Measurements from ENCODE around the gene UMAD1.

Gene UMAD1

DNA sequence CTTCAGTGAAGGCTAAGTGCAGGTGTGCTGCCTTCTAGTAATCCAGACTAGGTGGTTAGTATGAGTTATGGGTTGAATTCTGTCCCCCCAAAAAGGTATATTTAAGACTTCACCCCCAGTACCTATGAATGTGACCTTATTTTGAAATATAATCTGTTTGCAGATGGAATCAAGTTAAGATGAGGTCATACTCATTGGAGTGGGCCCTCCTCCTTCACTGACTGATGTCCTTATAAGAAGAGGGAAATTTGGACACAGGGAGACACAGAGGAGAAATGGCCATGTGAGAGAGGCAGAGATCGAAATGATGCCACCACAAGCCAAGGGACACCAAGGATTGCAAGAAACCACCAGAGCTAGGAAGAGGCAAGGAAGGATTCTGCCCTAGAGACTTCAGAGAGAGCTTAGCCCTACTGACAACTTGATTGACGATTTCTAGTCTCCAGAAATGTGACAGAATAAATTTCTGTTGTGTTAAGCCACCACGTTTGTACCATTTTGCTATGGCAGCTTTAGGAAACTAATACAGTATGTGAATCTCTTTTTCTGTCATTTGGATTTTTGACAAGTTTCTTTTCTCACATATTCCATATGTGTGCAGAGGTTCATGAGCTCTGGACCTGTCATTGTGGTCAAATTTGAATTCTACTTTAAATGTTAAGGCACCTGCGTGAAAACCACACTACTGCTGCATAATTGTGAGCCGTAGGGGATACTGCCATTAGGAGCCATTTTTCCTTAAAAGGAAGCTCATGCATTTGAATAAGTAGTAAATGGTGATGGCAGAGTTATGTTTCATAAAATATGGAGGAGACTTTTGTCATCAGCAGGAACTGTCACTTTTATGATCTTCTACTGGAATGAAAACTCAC lies 80.4 kb downstream of the UMAD1 start:
- no peak for DNase-seq (ENCODE audit: low read depth)

DNA sequence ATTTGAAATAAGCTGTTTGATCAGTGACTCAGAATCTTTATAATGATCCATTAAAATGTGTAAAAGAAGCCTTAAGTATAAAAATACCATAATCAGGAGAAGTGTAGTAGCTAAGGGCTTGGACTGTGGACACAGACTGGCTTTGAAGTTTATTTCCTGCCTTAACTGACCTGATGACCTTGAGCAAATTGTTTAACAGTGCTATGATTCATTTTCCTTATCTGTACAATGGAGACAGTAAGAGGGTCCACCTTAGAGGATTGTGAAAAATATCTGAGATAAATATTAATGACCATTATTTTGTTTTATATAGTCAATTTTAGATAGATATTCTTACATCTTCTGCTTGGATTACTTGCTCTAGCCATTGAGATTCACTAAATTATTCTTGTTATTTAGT lies 91.2 kb downstream of the UMAD1 start:
- DNase-seq (ENCODE audit: low read depth), result no peak

DNA sequence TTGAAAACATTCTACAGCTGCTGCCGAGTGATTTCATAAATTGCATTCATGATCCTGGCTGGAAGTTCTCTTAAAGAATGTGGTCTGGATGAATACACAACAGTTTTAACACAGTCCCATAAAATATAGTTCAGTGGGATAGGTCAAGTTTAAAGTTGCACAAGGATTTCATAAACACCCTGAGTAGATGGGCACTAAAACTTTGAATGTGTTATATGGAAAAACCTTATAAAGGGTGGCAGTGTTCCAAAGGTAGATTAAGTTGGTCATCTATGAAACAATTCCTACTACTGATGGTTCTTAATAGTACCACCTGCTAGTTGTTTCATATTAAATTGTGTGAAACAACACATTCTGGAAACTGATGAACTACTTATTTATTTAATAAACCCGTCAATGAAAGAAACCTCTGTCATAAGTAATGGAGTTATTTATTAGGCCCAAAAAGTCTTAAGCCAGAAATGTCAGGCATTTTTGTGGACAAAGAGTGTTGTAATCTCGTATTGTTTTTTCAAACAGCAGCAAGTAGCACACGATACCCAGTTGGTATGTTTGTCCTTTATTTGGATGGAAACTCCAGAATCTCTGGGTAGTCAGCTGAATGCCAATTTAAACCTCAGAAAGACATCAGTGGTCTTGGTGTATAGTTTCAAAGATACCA lies 92.2 kb downstream of the UMAD1 start:
- peak; percentile 70 for DNase-seq (ENCODE audit: low read depth)

DNA sequence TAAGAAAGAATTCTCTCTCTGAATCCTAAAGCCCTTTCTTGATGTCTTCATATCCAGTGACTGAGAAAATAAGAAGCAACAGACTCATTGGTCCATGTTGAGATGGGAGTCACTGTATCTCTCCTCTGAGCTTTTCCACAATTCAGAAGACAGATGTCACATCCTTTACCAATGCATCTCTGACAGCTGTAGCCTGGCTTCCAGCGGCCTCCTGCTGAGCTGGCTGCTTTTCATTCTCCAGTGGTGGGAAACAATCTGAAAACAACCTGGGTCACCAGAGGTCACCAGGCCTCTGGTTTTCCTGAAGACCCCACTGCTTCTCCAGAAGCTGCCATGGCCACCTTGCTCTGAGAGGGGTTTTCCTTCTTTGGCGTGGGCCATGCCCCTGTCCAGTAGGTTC lies 96.1 kb downstream of the UMAD1 start:
- no peak for DNase-seq (ENCODE audit: low read depth)

DNA sequence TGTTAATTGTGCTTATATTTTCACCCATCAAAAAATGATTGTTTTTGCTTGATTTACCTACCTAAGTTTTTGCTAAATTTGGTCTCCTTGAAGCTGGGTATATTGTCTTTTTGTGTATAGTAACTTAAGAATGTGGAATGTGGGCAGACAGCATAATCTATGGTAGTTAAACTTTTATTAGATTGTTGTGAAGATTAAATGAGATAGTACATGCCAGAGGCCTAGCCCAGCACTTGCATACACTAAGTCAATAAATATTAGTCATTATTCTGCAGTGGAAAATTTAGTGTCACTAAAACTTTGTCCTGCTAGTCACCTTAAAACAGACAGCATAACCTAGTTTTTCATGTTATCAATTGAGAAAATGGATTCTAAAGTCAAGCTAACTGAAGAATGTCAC lies 97.1 kb downstream of the UMAD1 start:
- DNase-seq (ENCODE audit: low read depth), result no peak

DNA sequence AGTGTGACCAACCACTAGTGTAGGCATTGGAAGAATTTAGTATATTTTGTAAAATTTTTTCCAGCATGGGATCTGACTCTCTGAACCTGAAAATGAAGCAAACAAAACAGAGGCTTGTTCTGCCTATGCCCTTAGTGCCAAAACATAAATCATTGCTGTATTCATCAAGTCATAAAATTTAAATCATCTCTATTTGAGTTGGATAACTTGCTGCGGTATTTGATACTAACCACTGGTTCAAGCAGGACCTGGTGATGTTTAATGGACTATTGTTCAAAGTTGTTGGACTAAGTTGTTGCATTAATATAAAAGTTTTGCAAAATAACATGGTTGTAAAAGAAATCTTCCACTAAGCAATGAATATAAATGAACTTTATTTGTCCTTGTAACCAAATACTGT lies 97.6 kb downstream of the UMAD1 start:
- no peak for DNase-seq (ENCODE audit: low read depth)

DNA sequence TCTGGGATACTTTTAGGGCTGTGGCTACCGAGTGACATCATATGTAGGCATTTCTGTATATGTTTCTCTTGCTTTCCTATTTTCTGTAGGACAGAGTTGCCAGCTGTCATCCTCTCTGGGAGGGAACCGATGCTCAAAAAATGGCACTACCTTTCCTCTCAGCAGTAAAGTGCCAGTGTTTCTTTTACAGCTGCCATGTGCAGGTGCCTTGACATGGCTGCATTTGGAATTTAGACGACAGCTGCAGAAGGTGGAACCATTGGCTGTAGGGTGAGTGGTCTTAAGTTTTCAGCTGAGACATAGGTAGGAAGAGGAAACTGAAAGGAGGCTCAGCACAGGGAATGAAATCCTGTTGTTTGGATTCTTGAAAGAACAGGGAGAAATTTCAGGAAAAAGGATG lies 98.1 kb downstream of the UMAD1 start:
- DNase-seq (ENCODE audit: low read depth), result no peak

DNA sequence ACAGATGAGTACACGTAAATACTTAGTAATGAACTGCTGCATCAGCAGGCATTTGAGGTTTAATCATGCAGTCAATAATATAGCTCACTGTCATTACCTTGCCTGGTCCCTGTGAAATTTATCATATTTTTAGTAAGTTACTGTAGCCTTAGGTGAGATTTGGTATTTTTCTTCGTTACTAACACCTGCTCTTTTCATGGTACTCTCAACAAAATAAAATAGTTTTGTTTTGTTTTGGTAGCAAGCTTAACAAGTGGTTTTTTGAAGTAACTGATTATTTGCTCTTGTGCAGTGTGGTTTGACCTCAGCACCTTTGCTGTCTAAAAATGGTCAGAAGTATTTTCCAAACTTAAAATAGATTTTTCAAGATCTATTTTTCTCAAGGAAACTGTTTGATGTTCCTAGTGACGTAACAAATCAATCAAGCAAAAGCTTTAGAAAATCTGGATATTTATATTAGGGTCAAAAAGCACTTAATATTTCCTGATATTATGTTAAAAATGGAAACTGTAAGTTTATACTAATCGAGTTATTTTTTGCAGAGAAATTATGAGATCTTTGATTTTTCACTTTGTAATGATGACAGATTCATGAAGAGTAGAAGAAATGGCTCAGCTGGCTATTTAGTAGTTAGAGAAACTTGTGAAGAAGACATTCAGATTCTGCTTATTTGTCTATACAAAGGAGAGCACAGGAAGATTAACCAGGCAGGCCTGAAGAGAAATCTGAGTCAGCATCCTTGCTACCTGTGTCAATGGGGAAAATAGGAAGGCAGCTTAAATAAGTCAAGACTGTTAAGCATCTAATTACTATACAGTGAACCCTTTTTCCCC lies 98.9 kb downstream of the UMAD1 start:
- DNase-seq (ENCODE audit: low read depth), result no peak

DNA sequence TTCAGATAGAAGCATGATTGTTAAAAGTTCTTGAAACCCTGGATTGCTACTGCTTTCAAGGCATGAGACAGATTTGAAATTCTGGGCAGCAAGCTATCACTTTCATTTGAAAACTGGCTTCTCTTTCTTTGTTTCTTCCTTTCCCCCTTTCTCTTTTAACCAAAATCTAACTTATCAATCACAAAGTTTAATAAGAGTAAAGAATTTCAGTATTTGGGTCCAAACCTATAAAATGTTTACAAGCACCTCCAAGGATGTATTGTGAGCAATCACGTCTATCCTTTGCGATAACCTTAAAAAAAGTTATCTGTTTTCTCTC lies 99.4 kb downstream of the UMAD1 start:
- no peak for DNase-seq (ENCODE audit: low read depth)

DNA sequence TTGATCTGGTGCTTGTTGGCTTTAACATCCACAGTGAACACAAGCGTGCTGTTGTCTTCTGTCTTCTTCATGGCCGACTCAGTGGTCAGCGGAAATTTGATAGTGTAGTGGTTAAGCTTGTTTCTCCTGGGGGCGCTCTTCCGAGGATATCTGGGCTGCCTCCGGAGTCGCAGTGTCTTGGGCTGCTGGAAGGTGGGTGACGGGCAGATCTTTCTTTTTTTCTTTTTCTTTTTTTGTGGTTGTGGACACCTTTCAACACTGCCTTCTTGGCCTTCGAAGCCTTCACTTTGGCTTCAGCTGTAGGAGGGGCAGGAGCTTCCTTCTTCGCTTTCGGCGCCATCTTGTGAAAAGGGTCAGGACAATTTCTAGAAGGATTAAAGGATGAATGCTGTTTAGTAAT lies 101.7 kb downstream of the UMAD1 start:
- DNase-seq (ENCODE audit: low read depth), result no peak

DNA sequence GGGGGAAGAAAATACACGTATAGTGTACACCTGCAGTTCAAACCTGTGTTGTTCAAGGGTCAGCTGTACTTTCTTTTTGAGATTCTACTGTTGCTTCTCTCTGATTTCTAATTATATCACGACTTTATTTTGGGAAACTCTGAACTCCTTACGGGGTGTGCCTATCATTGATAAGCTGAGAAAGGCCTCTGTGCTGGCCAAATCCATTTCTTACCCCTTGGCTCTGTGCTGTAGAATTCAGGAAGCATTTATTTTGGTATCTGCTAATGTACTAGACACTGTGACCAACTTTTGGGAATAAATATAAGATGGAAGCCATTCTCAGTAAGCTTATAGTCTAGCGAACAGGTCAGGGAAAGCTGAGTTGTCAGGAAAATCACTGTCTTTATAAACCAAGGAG lies 104.7 kb downstream of the UMAD1 start:
- DNase-seq (ENCODE audit: low read depth), result no peak

DNA sequence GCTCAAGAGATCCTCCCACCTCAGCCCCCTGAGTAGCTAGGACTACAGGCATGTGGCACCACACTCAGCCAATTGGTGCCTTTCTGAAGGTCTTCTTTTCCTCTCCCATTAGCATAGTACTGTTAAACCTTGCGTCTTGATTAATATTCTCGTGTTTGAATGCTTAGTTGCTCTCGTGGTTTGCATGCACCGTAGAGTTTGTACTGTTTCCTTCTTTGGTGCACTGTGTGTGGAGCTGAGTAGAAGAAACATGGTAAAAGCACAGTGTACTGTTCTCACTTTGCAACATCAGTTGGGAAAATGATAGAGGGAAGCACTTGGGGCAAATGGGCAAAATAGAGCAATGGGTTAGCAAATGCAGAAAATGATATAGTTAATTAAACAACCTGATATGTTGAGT lies 105.4 kb downstream of the UMAD1 start:
- DNase-seq (ENCODE audit: low read depth), result no peak

DNA sequence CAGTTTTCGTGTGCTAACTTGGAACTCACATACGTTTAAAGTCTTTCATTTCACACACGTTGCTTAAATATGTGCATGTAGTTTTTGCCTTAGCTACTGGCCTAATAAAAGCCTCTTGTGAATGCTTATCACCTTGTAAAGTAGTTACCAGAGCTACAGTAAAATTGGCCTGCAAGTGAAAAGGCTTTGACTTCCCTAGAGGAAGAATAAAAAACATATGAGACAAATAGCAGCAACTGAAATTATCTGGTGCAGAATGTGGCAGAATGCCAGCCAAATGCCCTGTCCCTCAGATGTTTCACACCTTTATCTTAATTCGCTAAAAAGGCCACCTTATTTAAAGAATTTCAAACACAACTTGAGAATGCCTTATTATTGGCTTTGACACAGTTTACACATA lies 105.9 kb downstream of the UMAD1 start:
- DNase-seq (ENCODE audit: low read depth), result no peak

DNA sequence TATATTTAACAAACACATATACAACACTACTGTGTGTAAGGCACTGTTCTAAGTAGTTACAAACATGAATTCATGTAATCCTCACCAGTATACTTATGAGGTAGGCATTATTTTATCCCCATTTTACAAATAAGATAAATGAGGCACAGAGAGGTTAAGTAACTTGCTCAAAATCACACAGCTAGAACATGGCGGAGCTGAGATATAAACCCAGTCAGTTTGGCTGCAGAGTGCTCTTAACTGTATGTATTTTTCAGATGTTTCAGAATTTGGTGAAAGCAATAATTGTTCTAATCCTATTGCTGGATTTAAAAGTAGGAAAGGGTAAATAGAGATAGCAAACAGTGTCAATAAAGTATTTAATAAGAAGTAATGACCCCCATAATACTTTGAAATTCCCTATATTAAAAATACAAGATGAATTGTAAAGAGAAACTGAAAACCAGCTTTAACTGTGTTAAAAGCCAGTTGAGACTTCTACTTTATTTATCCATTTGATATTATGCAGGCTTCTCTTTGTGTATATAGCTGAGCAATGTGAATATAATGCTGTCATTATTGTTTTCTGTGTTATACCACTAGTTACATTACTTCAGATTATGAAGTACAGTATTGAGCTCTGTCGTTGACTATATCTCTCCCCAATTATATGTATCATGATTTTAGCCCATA lies 110.2 kb downstream of the UMAD1 start:
- no peak for DNase-seq (ENCODE audit: low read depth)

DNA sequence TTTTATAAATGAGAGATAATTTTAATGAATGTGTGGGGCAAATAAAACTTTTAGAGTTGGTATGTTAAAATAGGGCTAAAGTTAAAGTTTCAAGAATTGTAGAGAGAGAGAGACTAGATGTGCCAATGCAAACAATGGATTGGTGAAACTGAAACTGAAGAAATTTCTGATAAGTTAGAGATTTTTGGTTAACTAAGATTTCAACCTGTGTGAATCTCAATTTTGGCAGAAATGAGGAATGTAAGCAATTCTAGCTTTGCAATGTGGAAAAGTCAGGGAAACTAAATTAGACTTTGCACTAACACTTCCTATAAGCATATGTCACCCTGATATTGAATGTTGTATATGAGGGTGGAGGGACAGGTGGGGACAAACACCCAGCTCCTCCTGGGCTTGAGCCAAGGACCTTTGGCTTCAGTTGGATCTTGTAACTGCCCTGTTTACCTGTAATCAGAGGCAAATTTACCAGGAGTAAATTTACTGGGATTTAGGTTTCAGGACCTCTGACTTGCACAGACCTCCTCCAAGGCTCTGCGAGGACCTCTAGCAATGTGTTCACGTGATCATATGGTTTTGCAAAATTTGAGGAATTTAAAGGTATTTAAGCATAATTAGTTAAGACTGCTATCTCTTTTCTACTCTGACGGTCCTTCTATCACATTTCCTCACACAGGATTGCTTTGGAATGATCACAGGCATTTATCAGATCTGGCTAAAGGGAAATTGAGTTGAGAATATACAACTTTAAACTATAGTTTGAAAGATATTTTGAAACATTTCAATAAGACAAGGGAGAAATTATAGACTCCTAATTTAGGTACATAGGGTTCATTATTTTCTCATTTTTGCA lies 110.9 kb downstream of the UMAD1 start:
- DNase-seq (ENCODE audit: low read depth), result no peak

DNA sequence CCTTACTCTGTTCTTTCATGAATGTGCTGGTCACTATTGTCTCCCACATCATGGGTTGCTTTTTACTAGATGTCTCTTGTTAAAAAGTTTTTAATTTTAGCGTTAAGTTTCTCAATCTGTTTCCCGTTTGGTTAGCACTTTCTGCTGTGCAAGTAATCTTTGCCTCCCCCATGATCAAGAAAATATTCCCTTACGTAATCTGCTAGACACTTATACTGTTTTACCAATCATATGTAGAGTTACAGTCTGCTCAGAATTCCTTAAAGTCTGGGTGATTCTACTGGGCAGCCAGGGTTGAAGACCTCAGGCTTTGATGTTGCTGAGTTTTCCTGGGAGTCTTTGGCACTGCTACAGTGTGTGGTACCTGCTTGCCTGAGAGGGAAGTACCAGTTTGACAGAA lies 116.0 kb downstream of the UMAD1 start:
- no peak for DNase-seq (ENCODE audit: low read depth)

DNA sequence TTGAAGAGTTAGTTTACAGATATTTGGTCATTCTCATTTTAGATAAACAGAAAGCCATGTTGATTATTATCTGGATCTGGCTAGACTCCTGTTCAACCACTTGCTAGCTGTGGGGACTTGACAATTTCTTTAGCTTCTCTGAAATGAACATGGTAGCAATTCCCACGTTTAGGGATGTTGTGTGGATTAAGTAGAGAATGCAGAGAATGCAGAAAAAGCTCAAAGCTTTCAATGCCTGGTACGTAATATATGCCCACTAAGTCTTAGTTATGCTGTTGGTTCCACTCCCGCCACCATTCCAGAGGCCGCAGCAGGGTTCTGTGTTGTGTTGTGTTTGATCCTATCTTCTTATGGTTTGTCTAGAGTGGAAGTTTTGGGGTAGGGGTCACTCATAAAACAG lies 117.0 kb downstream of the UMAD1 start:
- no peak for DNase-seq (ENCODE audit: low read depth)

DNA sequence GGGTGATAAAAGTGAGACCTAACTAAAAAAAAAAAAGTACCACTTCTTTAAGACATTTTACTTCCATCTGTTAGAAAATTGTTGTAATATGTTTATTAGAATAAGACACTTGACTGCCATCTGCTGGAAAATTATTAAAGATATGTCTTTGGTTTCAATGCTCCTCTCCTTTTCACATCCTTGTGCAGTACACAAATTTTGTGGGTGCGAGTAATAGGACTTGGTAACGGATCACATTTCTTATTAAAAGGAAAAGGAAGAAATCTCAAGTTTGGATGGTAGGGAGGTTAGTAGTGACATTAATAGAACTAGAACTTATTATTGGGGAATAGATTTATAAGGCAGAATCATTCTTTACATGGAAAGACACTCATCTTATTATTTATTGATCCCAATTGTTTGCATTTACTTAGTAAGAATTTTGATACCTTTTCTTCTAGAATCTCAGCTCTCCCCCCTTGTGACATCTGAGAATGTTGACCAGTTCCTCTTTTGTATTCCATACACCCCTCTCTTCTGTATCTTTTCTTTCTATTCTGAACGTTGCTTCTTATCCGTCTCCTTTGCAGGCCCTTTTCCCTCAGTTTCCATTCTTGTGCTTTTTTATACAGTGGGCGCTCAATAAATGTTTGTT lies 120.9 kb downstream of the UMAD1 start:
- peak; percentile 32 for DNase-seq (ENCODE audit: low read depth)

DNA sequence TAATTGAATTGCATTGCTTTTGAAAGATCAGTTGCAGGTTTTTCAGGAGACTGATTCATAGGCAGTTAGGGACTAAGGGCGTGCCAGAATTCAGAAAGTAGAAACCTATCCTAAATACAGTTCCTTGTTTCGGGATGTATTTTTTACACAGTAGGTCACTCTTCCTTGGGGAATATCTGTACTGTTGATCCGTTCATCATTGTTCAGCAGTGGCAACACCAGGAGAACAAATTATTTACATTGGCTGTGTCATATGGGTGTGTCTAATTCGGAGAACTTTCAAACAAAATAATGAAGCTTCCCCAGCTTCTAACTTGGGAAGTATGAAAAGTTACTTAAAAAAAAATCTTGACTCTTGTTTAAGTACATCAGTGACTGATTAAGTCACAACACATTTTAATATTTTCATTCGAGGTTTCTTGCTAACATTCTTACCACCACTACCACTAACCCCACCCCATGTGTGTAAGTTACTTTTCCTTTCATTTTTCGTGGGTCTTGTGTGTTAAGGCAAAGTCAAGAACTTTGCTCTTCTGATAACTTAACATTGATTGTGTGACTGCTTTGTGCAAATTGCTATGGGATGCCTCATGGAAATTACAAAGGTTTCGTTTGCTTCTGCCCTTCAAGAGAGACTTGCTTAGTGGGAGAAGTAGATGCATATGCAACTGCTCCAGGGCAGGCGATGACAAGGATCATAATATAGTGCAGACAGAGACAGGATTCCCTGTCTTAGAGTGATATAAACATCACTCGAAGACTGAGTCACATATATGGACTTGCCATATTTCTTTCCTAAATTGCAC lies 121.6 kb downstream of the UMAD1 start:
- DNase-seq (ENCODE audit: low read depth), result peak; percentile 22
